Fibroblast of lung (primary cell): Measurements from ENCODE around the gene NHSL2.

Source experiments
- EZH2 ChIP-seq: IDR thresholded peaks from 2 replicates; pipeline ENCODE4 v1.5.1; 2012; ENCODE audit warnings: low read length, control low read depth, mild to moderate bottlenecking; ENCODE audit errors: missing control alignments
- TF ChIP-seq, protein P1 (sequence below), 2 donors: IDR thresholded peaks in 1 of 2; conservative IDR thresholded peaks in 1 of 2; 1 replicate in 1 of 2; 2 replicates in 1 of 2; pipeline ENCODE4 v1.5.1; 2011 to 2012; ENCODE audit warnings: low read length in 2 of 2, control low read depth in 1 of 2, inconsistent platforms in 1 of 2, low read depth in 1 of 2, mild to moderate bottlenecking in 1 of 2

DNA sequence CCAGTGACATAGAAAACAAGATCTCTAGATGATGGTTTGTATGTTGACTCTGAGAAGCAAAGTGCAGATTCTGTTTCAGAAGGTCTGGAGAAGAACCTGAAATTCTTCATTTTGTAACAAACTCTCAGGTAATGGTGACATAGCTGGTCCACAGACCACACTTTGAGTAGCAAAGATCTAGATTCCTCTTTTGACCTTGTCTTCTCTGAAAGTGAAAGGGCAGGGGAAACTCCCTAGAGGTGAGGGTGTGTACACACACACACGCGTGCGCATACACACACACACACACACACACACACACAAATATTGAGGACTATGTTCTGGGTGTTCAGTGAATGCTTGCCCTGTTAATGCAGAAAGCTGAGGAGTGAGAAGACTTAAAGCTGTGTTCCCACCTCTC, 110.1 kb downstream of the NHSL2 start:
- TF ChIP-seq, protein P1, sequence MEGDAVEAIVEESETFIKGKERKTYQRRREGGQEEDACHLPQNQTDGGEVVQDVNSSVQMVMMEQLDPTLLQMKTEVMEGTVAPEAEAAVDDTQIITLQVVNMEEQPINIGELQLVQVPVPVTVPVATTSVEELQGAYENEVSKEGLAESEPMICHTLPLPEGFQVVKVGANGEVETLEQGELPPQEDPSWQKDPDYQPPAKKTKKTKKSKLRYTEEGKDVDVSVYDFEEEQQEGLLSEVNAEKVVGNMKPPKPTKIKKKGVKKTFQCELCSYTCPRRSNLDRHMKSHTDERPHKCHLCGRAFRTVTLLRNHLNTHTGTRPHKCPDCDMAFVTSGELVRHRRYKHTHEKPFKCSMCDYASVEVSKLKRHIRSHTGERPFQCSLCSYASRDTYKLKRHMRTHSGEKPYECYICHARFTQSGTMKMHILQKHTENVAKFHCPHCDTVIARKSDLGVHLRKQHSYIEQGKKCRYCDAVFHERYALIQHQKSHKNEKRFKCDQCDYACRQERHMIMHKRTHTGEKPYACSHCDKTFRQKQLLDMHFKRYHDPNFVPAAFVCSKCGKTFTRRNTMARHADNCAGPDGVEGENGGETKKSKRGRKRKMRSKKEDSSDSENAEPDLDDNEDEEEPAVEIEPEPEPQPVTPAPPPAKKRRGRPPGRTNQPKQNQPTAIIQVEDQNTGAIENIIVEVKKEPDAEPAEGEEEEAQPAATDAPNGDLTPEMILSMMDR (conservative IDR thresholded peaks at IDR 0.05 in 1 of 2, IDR thresholded peaks at IDR 0.05 in 1 of 2; ENCODE audit: low read depth in 1 of 2, low read length in 2 of 2), result no peak
- TF ChIP-seq EZH2, result no peak
